Measurements from ENCODE around the gene C11orf71. TPM values are rescaled to one million over a fixed set of nuclear protein-coding genes. Genes with fewer than 3 reads are reported as not detected.

C11orf71 gene
- total RNA-seq, 1 experiment from 2014 or later = 3.7 TPM

- ChIA-PET CTCF (no interaction called here), POLR2A (ENCODE audit: unreplicated experiment) (no interaction called here)
- no peak overlapping the region for H3K27ac ChIP-seq
- H4K20me1 ChIP-seq (ENCODE audit: insufficient read depth) = no peaks in the 10 kb centered on the region
- H3K4me1 ChIP-seq (replicated peaks; ENCODE audit: insufficient read depth) = no peaks in the 10 kb centered on the region
- H3K27me3 ChIP-seq (ENCODE audit: insufficient read depth, low read depth) = peaks cover 10% of the 10 kb centered on the region
- H3K9me2 ChIP-seq (ENCODE audit: insufficient read depth) = no peaks in the 10 kb centered on the region
- no peaks in the 10 kb centered on the region for H3K9me3 ChIP-seq (ENCODE audit: insufficient read depth, low read depth)
- no peak overlapping the region for H3K4me3 ChIP-seq
- H3F3A ChIP-seq (ENCODE audit: insufficient read depth, low read depth) = no peaks in the 10 kb centered on the region
- BruUV-seq (replicated peaks) = no TSS peak
- DNase-seq = no peak
- TF ChIP-seq CTCF (conservative IDR thresholded peaks at IDR 0.05) (no peak), EZH2 (IDR thresholded peaks at IDR 0.05; ENCODE audit: low read depth) (no peak)
- no peak overlapping the region for H2AFZ ChIP-seq
- no peak overlapping the region for H3K4me2 ChIP-seq
- H3K36me3 ChIP-seq (ENCODE audit: low read depth) = no peaks in the 10 kb centered on the region
- no peaks in the 10 kb centered on the region for H3K79me2 ChIP-seq (ENCODE audit: low read depth)
- intact Hi-C loops (cut with micrococcal nuclease; ENCODE audit: unreplicated experiment) = no loop called here
Observed at GRCh38 chr11:114379394-114380069, 20.8 kb downstream of the C11orf71 start.

- BruUV-seq (replicated peaks) = no TSS peak
- intact Hi-C loops (cut with micrococcal nuclease; ENCODE audit: unreplicated experiment) = no loop called here
- H3K4me2 ChIP-seq = no peak overlapping the region
Observed at GRCh38 chr11:114377612-114378267, 22.6 kb downstream of the C11orf71 start.

GRCh38 chr11:114375052-114375451 is 25.3 kb downstream of the C11orf71 start:
- H4K20me1 ChIP-seq (ENCODE audit: insufficient read depth) = no peaks in the 10 kb centered on the region
- no peaks in the 10 kb centered on the region for H3F3A ChIP-seq (ENCODE audit: insufficient read depth, low read depth)
- CTCF ChIA-PET = no interaction called here
- no peak overlapping the region for H3K27ac ChIP-seq
- no peaks in the 10 kb centered on the region for H3K9me2 ChIP-seq (ENCODE audit: insufficient read depth)
- H3K27me3 ChIP-seq (ENCODE audit: insufficient read depth, low read depth) = peaks cover 14% of the 10 kb centered on the region
- BruUV-seq (replicated peaks) = no TSS peak
- peaks cover 3% of the 10 kb centered on the region; the same call in 1 of the 2 replicates for H3K9me3 ChIP-seq (ENCODE audit: insufficient read depth, low read depth)
- no peaks in the 10 kb centered on the region for H3K36me3 ChIP-seq (ENCODE audit: low read depth)
- intact Hi-C loops (cut with micrococcal nuclease; ENCODE audit: unreplicated experiment) = no loop called here
- DNase-seq = no peak
- H3K4me2 ChIP-seq = no peak overlapping the region
- no peak overlapping the region for H2AFZ ChIP-seq
- TF ChIP-seq EZH2 (IDR thresholded peaks at IDR 0.05; ENCODE audit: low read depth) (no peak), CTCF (conservative IDR thresholded peaks at IDR 0.05) (no peak)
- no peaks in the 10 kb centered on the region for H3K79me2 ChIP-seq (ENCODE audit: low read depth)
- POLR2A ChIA-PET (ENCODE audit: unreplicated experiment) = no interaction called here
- H3K4me1 ChIP-seq (replicated peaks; ENCODE audit: insufficient read depth) = no peaks in the 10 kb centered on the region
- H3K4me3 ChIP-seq = no peak overlapping the region

More at GRCh38 chr11:114377612-114378267, 22.6 kb downstream of the C11orf71 start:
- H2AFZ ChIP-seq = no peak overlapping the region
- TF ChIP-seq EZH2 (IDR thresholded peaks at IDR 0.05; ENCODE audit: low read depth) (no peak), CTCF (conservative IDR thresholded peaks at IDR 0.05) (no peak)
- no peaks in the 10 kb centered on the region for H4K20me1 ChIP-seq (ENCODE audit: insufficient read depth)
- H3K9me2 ChIP-seq (ENCODE audit: insufficient read depth) = no peaks in the 10 kb centered on the region
- H3K9me3 ChIP-seq (ENCODE audit: insufficient read depth, low read depth) = peaks cover 3% of the 10 kb centered on the region; the same call in 1 of the 2 replicates
- H3K27me3 ChIP-seq (ENCODE audit: insufficient read depth, low read depth) = peaks cover 14% of the 10 kb centered on the region
- H3K4me3 ChIP-seq = no peak overlapping the region
- H3K4me1 ChIP-seq (replicated peaks; ENCODE audit: insufficient read depth) = no peaks in the 10 kb centered on the region
- H3K36me3 ChIP-seq (ENCODE audit: low read depth) = no peaks in the 10 kb centered on the region
- H3F3A ChIP-seq (ENCODE audit: insufficient read depth, low read depth) = no peaks in the 10 kb centered on the region
- no peaks in the 10 kb centered on the region for H3K79me2 ChIP-seq (ENCODE audit: low read depth)
- CTCF ChIA-PET = no interaction called here
- no peak overlapping the region for H3K27ac ChIP-seq
- no peak for DNase-seq
- POLR2A ChIA-PET (ENCODE audit: unreplicated experiment) = no interaction called here
